CD14-positive monocyte (primary cell): ENCODE results near the gene GPRC5B. TPM values are rescaled to one million over a fixed set of nuclear protein-coding genes. Genes with fewer than 3 reads are reported as not detected.

Source experiments
- DNase-seq, 3 donors: peaks; one replicate each; pipeline ENCODE4 v3.0.0-alpha.2; 2011 to 2022
- H2AFZ ChIP-seq: 2 replicates; pipeline ENCODE4 v1.6.0; 2012; ENCODE audit warnings: mild to moderate bottlenecking, low read depth, low read length, inconsistent platforms; ENCODE audit not compliant: insufficient read depth, poor library complexity, severe bottlenecking
- H3K27ac ChIP-seq, 2 donors: 1 replicate in 1 of 2; 2 replicates in 1 of 2; pipeline ENCODE4 v1.5.1; 2012 to 2013; ENCODE audit warnings: low read length in 2 of 2, control low read depth in 1 of 2, inconsistent platforms in 1 of 2, low read depth in 1 of 2, mild to moderate bottlenecking in 1 of 2
- H3K27me3 ChIP-seq, 2 donors: one replicate each; pipeline versions ENCODE4 v1.6.0 to v1.6.1; 2011 to 2013; ENCODE audit warnings: low read length in 2 of 2; ENCODE audit not compliant: control insufficient read depth in 2 of 2, insufficient read depth in 2 of 2
- H3K36me3 ChIP-seq, 2 donors: replicated peaks in 1 of 2; 1 replicate in 1 of 2; 2 replicates in 1 of 2; pipeline versions ENCODE4 v1.5.1 to v1.6.1; 2012 to 2013; ENCODE audit warnings: low read length in 2 of 2, control low read depth in 1 of 2, inconsistent platforms in 1 of 2, mild to moderate bottlenecking in 1 of 2; ENCODE audit not compliant: insufficient read depth in 2 of 2, control insufficient read depth in 1 of 2
- H3K4me1 ChIP-seq, 2 donors: 1 replicate in 1 of 2; 2 replicates in 1 of 2; pipeline versions ENCODE4 v1.5.1 to v1.6.1; 2012 to 2013; ENCODE audit warnings: low read length in 2 of 2, control low read depth in 1 of 2, inconsistent platforms in 1 of 2, mild to moderate bottlenecking in 1 of 2, moderate library complexity in 1 of 2; ENCODE audit not compliant: insufficient read depth in 2 of 2, control insufficient read depth in 1 of 2
- H3K4me2 ChIP-seq: replicated peaks from 2 replicates; pipeline ENCODE3; 2012; ENCODE audit warnings: low read length, moderate library complexity, mild to moderate bottlenecking; ENCODE audit not compliant: poor library complexity, severe bottlenecking; ENCODE audit errors: extremely low read depth
- H3K4me3 ChIP-seq, 3 experiments: fragments of 200-600 bp in 1 of 3; sonication (generic) in 1 of 3; replicated peaks in 1 of 3; 1 replicate in 2 of 3; 2 replicates in 1 of 3; pipeline ENCODE4 v1.5.1; 2011 to 2013; ENCODE audit warnings: low read length in 3 of 3, mild to moderate bottlenecking in 3 of 3, control low read depth in 2 of 3, low read depth in 2 of 3, inconsistent platforms in 1 of 3, moderate library complexity in 1 of 3
- H3K79me2 ChIP-seq: 2 replicates; pipeline ENCODE4 v1.6.0; 2012; ENCODE audit warnings: mild to moderate bottlenecking, control low read depth, inconsistent platforms, low read length, moderate library complexity; ENCODE audit not compliant: insufficient read depth
- H3K9ac ChIP-seq: 2 replicates; pipeline ENCODE4 v1.6.0; 2017; ENCODE audit warnings: low read length, mild to moderate bottlenecking; ENCODE audit not compliant: insufficient read depth, poor library complexity, severe bottlenecking
- H3K9me3 ChIP-seq, 2 donors: replicated peaks in 1 of 2; 1 replicate in 1 of 2; 2 replicates in 1 of 2; pipeline versions ENCODE4 v1.5.1 to v1.6.1; 2012 to 2013; ENCODE audit warnings: low read length in 2 of 2, control low read depth in 1 of 2; ENCODE audit not compliant: control insufficient read depth in 1 of 2, insufficient read depth in 1 of 2
- H4K20me1 ChIP-seq: 2 replicates; pipeline ENCODE4 v1.6.0; 2012; ENCODE audit warnings: mild to moderate bottlenecking, low read length, control low read depth, moderate library complexity; ENCODE audit not compliant: insufficient read depth
- H3K27ac Mint-ChIP-seq, 7 donors: one replicate each; pipeline ENCODE4 v1.8.0; 2020; ENCODE audit warnings: mild to moderate bottlenecking in 7 of 7, mixed read lengths in 7 of 7, moderate library complexity in 6 of 7, inconsistent platforms in 2 of 7
- H3K27me3 Mint-ChIP-seq, 3 donors: one replicate each; pipeline ENCODE4 v1.8.0; 2021 to 2022; ENCODE audit warnings: low read depth in 3 of 3, mild to moderate bottlenecking in 3 of 3, mixed read lengths in 3 of 3, moderate library complexity in 3 of 3, inconsistent platforms in 1 of 3
- H3K36me3 Mint-ChIP-seq, 2 donors: one replicate each; pipeline ENCODE4 v1.8.0; 2020; ENCODE audit warnings: mixed read lengths in 2 of 2, inconsistent platforms in 1 of 2, mild to moderate bottlenecking in 1 of 2
- H3K4me1 Mint-ChIP-seq: one replicate; pipeline ENCODE4 v1.8.0; 2020; ENCODE audit warnings: mild to moderate bottlenecking, mixed read lengths
- H3K4me3 Mint-ChIP-seq, 2 donors: one replicate each; pipeline ENCODE4 v1.8.0; 2020; ENCODE audit warnings: mild to moderate bottlenecking in 2 of 2, mixed read lengths in 2 of 2, moderate library complexity in 1 of 2
- H3K9me3 Mint-ChIP-seq, 7 donors: one replicate each; pipeline ENCODE4 v1.8.0; 2020 to 2022; ENCODE audit warnings: mixed read lengths in 7 of 7, mild to moderate bottlenecking in 6 of 7, moderate library complexity in 6 of 7, inconsistent platforms in 2 of 7
- WGBS: methylation state at CpG from one replicate; pipeline ENCODE4 v1.1.5; 2013; ENCODE audit warnings: missing lambda C conversion rate; ENCODE audit not compliant: insufficient coverage; 5-methylcytosine and 5-hydroxymethylcytosine counted together
- intact Hi-C, 2 donors: fragments of 100-400 bp; cut with micrococcal nuclease; formaldehyde crosslinking; loops; one replicate each; pipeline versions ENCODE4 v1.15.0 to v1.15.1; 2023
- polyA plus RNA-seq, 3 donors: library from polyadenylated mRNA; depleted of rRNA in 1 of 3; unstranded in 2 of 3; stranded (reverse) in 1 of 3; fragments of 300-500 nt in 2 of 3; fragments of >200 nt in 1 of 3; fragmentation: Illumina TruSeq in 2 of 3; gene quantifications; 1 replicate in 2 of 3; 2 replicates in 1 of 3; pipeline ENCODE4 v1.2.3, GENCODE V29; 2012 to 2021
- TF ChIP-seq, protein P1 (sequence below): fragments of 200-600 bp; IDR thresholded peaks from one replicate; pipeline ENCODE4 v1.8.0; 2022; ENCODE audit warnings: antibody characterized with exemption, mild to moderate bottlenecking

GPRC5B gene
- polyA plus RNA-seq, 3 donors = 0.06 to 0.24 TPM; not detected in 1

DNA sequence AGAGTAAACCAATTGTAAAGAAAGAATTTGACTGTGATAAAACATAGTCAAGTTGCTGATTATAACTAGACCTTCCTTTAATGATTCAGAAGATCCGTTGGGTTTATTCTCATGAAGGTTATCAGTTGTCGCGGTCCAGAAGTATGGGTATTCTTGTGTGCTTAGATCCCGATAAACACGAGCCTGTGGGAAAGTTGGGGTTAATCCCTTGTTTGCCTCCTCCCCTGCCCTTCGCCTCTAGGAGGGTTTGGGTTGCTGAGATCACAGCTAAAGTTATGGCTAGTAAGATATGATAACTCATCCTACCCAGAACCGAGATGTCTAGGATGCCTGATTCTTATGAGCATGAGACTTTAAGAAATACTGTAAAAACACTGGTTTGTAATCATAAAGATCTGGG, 66.8 kb downstream of the GPRC5B start:
- Histone ChIP-seq H2AFZ (no peak overlapping the region), H3K36me3 (no peaks in the 10 kb centered on the region), H3K4me2 (no peak overlapping the region), H3K9ac (no peak overlapping the region), H3K27me3 (no peaks in the 10 kb centered on the region), H3K4me1 (no peaks in the 10 kb centered on the region), H3K79me2 (no peaks in the 10 kb centered on the region), H3K9me3 (no peaks in the 10 kb centered on the region), H3K27ac (no peak overlapping the region), H4K20me1 (no peaks in the 10 kb centered on the region), H3K4me3 (no peak overlapping the region)
- no peaks in the 10 kb centered on the region for H3K36me3 Mint-ChIP-seq
- peaks cover 0 to 4% (median 2%) of the 10 kb centered on the region in 7 donors for H3K9me3 Mint-ChIP-seq
- peaks cover 6% of the 10 kb centered on the region for H3K4me1 Mint-ChIP-seq
- no peak for DNase-seq
- 100% methylated on average over 2 of the region's 7 CpGs for WGBS
- H3K4me3 Mint-ChIP-seq = no peak overlapping the region
- no peaks in the 10 kb centered on the region for H3K27me3 Mint-ChIP-seq
- intact Hi-C loops = no loop called here
- TF ChIP-seq, protein P1, sequence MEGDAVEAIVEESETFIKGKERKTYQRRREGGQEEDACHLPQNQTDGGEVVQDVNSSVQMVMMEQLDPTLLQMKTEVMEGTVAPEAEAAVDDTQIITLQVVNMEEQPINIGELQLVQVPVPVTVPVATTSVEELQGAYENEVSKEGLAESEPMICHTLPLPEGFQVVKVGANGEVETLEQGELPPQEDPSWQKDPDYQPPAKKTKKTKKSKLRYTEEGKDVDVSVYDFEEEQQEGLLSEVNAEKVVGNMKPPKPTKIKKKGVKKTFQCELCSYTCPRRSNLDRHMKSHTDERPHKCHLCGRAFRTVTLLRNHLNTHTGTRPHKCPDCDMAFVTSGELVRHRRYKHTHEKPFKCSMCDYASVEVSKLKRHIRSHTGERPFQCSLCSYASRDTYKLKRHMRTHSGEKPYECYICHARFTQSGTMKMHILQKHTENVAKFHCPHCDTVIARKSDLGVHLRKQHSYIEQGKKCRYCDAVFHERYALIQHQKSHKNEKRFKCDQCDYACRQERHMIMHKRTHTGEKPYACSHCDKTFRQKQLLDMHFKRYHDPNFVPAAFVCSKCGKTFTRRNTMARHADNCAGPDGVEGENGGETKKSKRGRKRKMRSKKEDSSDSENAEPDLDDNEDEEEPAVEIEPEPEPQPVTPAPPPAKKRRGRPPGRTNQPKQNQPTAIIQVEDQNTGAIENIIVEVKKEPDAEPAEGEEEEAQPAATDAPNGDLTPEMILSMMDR = no peak
- no peak overlapping the region for H3K27ac Mint-ChIP-seq

GRCh38 chr16:19817122-19817521, 67.5 kb downstream of the GPRC5B start:
- H3K36me3 Mint-ChIP-seq = no peaks in the 10 kb centered on the region
- H3K27ac Mint-ChIP-seq = no peak overlapping the region
- H3K27me3 Mint-ChIP-seq = no peaks in the 10 kb centered on the region
- Histone ChIP-seq H3K36me3 (no peaks in the 10 kb centered on the region), H3K27me3 (no peaks in the 10 kb centered on the region), H3K9ac (no peak overlapping the region), H3K4me2 (no peak overlapping the region), H2AFZ (no peak overlapping the region), H3K4me3 (no peak overlapping the region), H4K20me1 (no peaks in the 10 kb centered on the region), H3K4me1 (no peaks in the 10 kb centered on the region), H3K27ac (no peak overlapping the region), H3K9me3 (no peaks in the 10 kb centered on the region), H3K79me2 (no peaks in the 10 kb centered on the region)
- no peak overlapping the region for H3K4me3 Mint-ChIP-seq
- H3K4me1 Mint-ChIP-seq = no peaks in the 10 kb centered on the region
- no peak for DNase-seq
- TF ChIP-seq, protein P1 = no peak
- intact Hi-C loops = no loop called here
- WGBS = 100% methylated on average over 1 of the region's 3 CpGs
- peaks cover 0 to 5% (median 3%) of the 10 kb centered on the region in 7 donors for H3K9me3 Mint-ChIP-seq
